HG02943 (cell line): ENCODE data around the gene UNC80.

Experiments
- ATAC-seq: cut with Tn5 transposase; IDR thresholded peaks from one replicate; pipeline ENCODE4 v1.9.1; 2021; ENCODE audit warnings: mild to moderate bottlenecking, low read depth, moderate library complexity; ENCODE audit not compliant: unreplicated experiment

The UNC80 gene

DNA sequence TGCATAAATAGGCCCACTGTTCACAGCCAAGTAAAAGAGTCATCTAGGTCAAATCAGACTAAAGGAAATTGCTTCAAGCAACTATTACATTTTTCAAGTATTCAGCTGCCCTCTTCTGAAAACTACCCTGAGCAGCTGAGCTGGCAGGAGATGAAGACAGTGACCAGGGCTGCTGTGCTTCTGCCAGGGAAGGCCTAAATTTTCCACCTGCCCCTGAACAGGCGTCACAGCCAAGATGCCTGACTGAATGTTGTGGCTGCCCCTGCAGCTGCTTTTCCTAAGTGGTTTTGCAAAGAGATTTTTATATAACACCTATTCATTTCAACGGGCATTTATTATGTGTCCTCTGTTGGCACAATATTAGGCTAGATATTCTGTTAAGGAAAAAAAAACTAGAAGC is 134.1 kb downstream of the UNC80 start:
- ATAC-seq = no peak

DNA sequence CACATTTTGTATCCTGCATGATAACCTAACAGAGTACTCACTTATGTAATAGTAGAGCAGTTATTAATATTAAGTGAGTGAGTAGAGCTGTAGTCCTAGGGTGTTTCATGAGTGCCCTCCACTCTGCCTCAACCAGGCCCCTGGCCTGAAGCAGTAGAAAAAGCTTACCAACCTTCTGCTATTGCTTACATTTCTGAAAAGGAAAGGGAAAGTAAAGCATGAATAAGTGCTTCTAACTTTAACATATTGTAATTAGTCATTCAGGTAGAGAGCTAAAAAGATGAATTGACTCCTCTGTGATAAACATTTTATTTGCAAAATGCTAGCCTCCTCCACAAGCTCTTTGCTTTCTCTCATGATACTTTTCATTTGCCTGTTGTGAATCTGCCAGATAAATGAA is 136.1 kb downstream of the UNC80 start:
- no peak for ATAC-seq

DNA sequence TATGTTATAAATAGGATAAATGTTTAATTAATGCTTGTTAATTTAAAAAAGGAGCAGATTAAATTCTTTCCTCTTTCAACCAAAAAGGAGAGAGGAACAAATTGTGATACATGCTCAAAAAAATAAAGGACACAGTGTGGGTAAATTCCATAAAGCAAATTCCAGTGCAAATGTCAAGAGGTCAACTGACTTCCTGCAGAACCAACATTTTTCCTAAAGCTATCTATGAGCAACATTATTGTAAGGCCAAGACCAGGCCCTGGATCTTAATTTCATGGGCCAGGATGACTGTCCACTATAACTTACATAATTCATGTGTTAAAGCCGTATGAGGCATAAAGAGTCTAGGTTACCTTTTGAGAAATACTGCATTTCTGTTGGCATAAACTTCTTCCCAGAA is 136.9 kb downstream of the UNC80 start:
- no peak for ATAC-seq

DNA sequence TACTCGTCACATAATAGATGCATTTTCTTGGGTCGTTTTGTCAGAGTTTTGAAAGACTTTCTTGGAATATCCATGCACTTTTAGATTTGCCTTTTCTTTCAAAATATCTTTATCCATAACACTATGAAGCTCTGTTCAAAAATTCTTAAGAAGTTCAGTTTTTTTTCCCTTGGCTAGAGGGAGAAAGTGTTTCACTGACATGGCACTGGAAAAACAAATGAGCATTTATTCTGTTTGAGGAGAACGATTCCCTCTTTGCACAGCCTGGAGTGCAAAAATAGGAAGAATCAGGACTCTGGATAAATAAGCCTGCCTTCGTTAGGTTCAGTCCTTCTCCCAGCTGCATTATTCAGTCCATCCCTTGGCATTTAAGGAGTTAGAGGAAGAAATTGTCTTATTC is 139.9 kb downstream of the UNC80 start:
- no peak for ATAC-seq

DNA sequence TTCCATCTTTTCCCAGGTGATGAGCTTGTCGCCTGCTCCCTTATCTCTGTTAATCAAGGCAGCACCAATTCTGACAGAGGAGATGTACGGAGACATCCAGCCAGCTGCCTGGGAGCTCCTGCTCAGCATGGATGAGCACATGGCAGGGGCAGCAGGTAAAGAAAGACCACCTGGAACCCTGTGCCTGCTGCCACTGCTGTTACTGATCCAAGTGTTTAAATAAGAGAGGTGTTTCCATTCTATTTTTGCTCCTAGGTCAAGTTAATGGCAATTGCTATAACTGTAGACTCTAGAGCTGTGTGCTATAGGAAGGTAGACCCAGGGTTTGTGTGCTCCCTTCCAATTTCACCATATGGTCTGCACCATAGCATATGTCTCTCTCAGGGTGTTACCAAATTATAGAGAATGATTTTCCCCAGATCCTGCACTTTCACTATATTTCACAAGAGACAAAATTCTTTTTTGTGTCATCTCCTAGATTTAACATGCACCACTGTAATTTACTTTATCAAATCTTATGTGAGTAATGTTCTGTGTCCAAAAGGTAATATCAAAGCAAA is 142.2 kb downstream of the UNC80 start:
- no peak for ATAC-seq

DNA sequence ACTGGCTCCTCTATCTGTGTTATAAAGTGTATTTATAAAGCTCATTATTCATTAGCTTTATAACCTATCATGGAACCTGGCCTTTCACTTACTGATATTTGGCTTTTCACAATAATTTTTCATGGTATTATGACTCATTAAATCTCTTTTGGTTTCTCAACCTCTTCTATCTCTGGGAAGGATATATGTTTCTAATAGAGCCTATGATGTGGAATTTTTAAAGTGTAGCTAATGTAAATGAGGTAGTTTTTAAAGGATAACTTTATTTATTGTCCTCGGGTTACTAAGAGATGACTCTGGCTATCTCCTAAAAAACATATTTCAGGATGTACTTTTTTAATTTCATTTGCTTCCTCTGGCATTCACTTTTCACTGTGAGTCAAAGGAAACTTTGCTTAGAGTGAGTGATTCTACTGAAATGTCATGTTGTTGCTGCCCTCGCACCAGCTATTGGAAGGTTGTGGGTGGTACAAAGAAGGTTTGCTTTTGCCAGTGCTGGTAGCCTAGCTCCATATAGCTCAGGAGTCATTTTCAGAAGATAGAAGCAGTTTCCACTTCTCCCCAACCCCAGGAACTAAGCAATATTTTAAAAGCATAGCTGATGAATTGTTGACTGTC is 145.6 kb downstream of the UNC80 start:
- ATAC-seq = no peak

DNA sequence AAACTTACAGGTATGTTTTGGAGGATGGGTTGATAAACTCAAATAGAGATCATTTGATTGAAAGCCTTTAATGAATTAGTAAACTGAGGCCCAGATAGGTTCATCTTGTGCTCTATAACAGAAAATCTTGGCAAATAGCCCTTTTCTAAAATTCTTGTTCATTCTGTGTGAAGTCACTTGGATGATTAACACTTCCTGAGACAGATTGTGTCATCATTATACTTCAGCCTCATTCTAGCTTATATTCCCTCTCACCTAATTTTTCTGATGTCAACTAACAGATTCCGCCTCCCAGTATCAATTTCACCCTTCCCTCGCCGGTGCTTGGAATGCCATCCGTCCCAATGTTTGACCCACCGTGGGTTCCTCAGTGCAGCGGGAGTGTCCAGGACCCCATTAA is 146.6 kb downstream of the UNC80 start:
- ATAC-seq = no peak

DNA sequence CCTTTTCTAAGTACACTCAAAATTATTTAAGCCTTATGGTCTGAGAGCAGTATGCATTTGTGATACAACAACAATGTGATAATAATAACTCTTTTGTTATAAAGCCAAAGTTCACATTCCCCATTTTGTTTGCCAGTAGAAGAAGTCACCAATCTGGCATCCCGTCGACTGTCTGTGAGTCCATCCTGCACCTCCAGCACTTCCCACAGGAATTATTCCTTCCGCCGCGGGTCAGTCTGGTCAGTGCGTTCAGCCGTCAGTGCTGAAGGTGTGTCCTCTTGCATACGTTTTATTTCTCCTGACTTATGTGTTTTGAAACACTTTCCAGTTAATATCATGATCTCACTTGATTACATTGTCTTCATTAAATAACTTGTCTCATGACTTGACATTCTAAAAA is 150.5 kb downstream of the UNC80 start:
- ATAC-seq = no peak

DNA sequence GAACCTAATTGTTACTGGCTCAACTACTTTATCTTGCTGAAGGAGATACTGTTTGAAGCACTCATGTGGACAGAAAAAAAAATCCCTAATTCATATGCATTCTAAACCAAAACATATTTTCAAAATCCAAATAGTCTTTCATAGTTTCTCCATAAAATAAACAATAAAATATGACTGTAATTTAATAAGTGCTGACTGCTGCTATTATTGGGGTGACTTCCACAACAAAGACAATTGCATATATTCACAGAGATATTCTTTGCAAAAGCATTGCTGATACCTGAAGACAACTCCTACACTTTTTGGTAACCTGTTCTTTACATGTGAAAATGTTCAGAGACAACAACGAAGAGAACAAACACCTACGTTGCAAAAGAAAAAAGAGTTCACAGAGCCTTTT is 157.7 kb downstream of the UNC80 start:
- no peak for ATAC-seq

DNA sequence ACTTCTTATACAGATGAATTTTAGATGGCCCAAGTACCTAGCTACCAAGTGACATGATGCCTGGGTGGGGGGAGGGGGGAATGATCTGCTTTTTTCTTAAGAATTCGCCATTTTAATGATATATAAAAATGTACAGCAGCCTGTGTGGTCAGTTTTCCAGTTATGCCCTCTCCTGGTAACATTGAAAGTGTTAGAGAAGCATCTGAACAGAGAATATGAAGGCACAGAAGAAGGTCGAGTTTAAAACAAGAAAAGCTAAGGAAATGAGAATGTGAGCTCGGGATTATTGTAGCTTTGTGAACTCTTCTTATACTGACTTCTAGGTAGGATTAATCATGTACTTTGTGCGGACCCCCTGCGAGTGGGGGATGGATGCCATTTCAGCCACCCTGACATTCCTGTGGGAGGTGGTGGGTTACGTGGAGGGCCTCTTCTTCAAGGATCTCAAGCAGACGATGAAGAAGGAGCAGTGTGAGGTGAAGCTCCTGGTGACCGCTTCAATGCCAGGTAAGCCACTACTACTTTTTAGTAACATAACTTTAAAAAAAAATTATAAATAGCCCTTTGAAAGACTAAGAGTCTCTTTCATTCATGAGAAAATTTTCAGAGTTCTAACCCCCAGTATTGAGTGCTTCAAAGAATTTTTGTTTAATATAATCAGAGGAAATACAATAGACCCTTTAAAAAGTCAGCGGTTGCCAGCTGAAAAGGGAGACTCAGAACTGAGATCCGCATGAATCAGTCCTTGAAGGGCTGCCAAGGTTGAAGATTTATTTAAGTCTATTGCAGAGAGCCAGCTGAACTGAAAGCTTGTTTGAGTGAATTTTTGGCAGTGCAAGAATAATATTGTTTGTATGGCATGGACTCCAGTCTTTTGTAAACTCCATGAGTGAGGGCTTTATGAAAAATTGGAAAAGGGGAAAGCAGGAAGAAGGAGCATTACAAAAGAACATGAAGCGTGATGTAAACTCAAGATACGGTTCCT is 162.2 kb downstream of the UNC80 start:
- no peak for ATAC-seq

DNA sequence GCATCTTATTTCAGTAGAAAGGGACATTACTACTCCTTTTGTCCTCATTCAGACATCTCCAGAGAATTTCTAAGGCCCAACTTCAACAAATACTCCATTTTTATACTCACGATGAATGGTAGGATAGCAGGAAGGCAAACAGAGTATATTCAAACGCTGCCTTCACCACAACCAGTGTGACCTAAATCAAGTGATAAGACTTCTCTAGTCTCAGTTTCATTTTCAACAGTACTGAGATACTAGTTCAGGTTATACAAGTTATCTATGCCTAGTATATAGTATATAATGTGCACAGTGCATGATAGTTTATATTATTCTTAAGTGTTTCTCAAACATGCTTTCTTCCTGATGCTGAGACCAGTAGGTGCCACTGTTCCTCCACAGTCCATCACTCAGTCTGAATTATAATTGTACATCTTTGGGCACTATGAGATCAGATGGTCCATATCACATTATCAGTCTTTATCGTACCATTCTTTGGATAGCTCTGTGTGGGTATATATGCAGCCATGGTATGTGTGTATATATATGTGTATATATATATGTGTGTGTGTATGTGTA is 164.6 kb downstream of the UNC80 start:
- no peak for ATAC-seq

DNA sequence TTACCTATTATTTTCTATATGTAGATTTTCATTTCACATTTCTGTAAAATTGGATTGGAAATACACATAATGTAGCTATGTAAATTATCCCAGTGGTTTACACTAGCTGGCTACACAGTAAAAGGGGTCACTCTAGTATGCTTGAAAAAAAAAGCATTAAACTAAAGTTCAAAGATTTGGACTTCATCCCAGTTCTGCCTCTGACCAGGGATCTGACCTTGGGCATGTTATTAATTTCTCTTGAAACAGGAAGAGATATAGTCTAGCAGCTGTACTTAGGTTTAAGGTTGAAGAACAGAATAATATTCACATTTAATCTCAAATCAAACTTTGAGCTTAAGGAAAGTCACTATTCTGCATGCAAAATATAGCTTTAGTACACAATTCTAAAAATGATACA is 166.3 kb downstream of the UNC80 start:
- no peak for ATAC-seq

DNA sequence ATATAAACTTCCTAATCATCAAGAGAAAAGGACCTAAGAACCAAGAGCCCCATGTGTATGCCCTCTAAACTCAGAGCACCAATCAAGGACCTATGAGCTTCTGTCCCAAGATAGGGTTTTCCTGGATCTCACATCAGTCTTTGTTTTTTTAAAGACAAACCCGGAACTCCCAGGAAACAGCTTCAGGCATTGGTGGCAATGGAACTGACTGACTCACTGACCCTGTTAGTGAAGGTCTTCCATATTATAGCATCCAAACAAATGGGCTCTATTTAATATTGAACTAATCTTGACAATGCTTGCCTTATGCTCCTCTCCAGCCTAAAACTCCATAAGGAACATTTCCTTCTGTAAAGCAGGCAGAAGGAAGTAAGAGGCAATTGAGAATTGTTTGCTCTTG is 167.3 kb downstream of the UNC80 start:
- no peak for ATAC-seq

DNA sequence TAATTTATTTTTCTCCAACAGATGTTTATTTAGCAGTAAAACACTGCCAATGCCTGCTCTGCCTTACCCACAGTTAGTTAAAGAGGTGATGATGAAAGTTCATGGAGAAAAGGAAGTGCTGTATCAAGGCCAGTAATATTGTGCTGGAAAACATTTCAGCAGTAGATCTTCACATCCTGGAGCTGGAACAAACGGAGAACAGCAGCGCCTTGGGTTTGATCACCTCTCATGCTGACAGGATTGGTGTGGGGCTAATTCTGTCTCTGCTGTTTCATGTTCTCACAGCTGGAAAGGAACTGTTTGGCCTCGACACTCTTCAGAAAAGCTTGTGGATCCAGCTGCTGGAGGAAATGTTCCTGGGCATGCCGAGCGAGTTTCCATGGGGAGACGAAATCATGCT is 169.3 kb downstream of the UNC80 start:
- no peak for ATAC-seq

DNA sequence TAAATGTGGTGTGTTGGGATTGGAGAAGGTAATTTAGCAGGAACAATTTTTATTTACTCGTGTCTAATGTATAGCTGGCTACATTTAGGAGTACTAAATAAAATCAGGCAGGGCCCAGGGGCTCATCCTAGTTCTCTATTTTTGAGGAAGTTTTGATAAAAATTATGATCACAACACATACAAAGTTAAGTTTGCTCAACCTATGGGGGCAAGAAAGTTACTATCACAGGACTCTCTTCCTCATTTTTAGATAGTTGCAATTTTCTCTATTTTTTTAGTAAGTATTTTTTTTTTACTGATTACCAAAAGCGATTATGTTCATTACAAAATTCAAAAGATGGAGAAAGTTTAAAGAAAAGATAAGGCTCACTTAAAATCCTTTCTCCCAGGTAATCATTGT is 170.8 kb downstream of the UNC80 start:
- no peak for ATAC-seq

DNA sequence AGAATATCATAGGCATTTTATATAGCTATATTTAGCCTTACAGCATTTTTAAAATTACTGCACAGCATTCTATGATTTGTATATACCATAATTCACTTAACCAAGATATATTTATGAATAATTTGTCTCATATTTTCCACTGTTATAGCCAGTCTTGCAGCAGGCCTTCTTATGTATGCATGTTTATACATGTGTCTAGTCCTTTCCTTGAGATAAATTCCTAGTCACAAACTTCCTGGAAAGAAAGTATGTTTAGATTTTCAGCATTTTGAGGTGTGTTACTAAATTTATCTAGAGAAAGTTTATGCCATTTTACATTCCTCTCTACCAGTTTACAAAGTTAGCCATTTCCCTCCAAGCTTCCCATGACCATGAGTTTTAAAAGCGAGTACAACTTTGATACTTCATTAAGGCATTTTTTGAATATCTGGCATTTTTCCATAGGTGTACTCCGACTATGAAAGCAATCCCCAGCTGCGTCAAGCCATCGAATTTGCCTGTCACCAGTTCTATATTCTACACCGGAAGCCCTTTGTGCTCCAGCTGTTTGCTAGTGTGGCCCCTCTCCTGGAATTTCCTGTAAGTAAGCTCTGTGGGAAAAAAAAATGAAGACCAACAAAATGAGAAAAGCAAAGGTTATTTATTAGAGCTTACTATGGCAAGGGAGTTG is 171.4 kb downstream of the UNC80 start:
- no peak for ATAC-seq

DNA sequence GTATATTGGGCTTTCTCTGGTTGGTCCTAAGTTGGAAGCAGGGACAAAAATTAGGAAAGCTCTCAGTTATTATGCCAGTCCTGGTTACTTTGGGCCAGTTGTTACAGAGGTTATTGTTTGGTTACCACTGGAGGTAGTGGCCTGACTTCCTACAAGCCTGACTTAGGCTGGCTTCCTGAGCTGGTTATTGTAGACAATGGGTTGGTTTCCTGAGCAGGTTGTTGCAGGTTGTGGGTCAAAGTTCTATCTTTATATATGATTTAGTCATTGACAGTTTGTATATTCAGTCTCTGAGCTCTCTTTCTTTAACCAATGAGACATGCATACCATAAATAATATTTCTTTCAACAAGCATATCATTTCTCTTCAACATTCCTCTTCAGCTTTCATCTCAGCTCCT is 172.1 kb downstream of the UNC80 start:
- no peak for ATAC-seq

DNA sequence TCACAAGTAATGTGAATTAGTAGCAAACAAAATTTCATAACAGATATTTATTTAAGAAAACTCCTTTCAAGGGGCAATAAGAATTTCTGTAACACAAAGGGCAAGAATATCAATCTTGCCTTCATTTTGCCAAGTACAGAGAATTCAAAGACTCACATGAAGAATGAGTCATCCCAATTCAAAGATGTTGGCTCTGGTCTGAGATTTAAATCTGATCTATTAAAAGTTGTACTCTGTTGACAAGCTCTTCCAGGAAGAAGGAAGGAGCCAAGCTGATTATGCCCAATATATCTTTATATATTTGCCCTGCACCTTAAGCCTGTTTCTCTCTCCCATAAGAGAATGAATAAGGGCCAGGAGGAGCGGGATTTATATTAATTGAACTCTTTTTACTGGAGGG is 174.9 kb downstream of the UNC80 start:
- ATAC-seq = no peak

DNA sequence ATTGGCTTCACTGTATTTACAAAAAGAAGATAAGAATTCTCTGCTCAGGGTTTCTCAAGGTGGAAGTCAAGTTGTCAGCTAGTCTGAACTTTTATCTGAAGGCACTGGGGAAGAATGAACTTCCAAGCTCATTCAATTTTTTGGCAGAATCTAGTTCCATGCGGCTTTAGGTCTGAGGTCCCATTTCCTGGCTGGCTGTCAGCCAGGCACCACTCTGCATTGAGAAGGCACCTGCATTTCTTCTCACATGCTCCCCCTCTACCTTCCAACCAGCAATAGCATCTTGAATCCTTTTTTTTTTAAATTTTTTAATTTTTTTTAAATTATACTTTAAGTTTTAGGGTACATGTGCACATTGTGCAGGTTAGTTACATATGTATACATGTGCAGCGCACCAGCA is 184.6 kb downstream of the UNC80 start:
- ATAC-seq = no peak

DNA sequence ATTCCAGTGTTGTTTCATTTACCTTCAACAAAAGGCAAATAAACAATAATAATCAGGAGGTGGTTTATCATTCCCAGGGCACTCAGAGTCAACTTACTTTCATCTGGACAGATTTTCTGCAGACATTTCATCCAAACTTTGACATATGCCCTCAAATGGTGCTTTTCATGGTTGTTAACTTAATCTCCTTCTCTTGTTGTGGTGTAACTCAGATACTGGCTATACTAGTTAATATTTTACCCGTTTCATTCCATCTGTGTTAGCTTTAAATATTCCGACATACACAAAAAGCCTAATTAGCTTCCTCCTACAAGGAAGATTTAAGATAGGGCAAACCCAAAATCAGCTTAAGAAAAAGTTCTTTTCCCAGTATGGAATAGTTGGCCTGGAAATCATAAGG is 186.4 kb downstream of the UNC80 start:
- no peak for ATAC-seq

DNA sequence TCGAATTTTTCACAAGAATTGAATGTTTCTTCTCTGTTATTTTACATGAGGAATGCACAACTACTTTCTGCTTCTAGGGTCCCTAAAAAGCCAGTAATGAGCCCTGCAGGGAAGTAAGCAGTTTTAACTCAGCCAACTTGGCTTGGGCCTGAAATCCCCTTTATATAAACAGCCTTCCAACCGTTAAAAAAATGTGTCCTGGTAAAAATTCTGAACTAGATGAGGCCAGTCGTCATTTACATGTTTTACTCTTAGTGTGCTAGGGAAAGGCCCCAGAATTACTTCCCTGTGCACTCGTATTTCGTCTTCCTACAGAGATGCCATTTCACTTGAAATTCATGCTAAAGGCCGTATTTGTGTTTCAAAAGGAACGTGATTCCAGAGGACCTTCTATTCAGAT is 188.4 kb downstream of the UNC80 start:
- no peak for ATAC-seq
